HG03558 (cell line): Measurements from ENCODE around the gene CTDSP1.

Source experiments
- ATAC-seq: cut with Tn5 transposase; IDR thresholded peaks from one replicate; pipeline ENCODE4 v1.9.1; 2021; ENCODE audit warnings: moderate number of reproducible peaks; ENCODE audit not compliant: unreplicated experiment; ENCODE audit errors: extremely low read depth

The CTDSP1 gene

DNA sequence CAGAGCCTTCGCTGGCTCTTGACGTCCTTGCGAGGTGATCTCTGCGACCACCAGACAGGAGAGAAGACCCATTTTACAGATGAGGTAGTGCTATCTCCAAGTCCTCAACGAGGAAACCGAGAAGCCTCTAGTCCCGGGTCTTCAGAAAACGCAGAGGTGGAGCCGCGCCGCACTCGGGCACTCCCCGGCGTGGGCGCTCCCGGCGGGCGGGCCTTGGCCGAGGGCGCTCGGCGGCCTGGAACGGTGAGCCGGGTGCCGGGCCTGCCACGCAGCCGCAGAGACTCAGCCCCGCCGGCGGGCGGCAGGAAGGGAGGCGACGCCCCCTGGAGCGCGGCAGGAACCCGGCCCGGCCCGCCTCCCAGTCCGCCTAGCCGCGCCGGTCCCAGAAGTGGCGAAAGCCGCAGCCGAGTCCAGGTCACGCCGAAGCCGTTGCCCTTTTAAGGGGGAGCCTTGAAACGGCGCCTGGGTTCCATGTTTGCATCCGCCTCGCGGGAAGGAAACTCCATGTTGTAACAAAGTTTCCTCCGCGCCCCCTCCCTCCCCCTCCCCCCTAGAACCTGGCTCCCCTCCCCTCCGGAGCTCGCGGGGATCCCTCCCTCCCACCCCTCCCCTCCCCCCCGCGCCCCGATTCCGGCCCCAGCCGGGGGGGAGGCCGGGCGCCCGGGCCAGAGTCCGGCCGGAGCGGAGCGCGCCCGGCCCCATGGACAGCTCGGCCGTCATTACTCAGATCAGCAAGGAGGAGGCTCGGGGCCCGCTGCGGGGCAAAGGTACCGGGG is at the start of gene CTDSP1:
TSS of gene CTDSP1 (plus strand) at position 478 of the 776 bp plus-strand sequence. CDS start at position 701, 223 bp downstream.
- no peak for ATAC-seq

- ATAC-seq = no peak
Measured at GRCh38 chr2:218354045-218354444, 45.6 kb upstream of the CTDSP1 start.

DNA sequence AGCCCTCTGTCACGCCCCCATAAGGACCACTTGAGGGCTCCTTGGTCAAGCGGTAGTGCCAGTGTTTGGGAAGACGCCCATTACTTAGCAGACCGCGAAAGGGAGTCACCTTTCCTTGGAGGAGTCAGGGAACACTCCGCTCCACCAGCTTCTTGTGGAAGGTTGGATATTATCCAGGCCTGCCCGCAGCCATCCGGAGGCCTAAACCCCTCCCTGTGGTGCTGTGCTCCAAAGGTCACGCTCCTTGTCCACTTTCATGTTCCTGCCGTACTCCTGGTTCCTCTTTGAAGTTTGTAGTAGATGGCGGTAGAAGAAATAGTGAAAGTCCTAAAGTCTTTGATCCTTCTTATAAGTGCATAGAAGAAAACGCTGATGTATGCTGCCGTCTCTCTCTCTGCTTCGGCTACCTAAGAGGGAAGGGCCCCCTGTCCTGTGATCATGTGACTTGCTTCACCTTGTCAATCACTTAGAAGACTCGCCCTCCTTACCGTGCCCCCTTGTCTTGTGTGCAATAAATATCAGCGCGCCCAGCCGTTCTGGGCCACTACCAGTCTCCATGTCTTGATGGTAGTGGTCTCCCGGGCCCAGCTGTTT is 44.7 kb upstream of the CTDSP1 start:
- no peak for ATAC-seq

GRCh38 chr2:218357236-218358177 is 42.2 kb upstream of the CTDSP1 start:
- ATAC-seq = no peak

- no peak for ATAC-seq
Measured at GRCh38 chr2:218360453-218360852, 39.2 kb upstream of the CTDSP1 start.

GRCh38 chr2:218362606-218363005 is 37.1 kb upstream of the CTDSP1 start:
- no peak for ATAC-seq

GRCh38 chr2:218363736-218364135 is 35.9 kb upstream of the CTDSP1 start:
- no peak for ATAC-seq

GRCh38 chr2:218364196-218364595 is 35.5 kb upstream of the CTDSP1 start:
- no peak for ATAC-seq

- no peak for ATAC-seq
Measured at GRCh38 chr2:218366621-218367414, 32.9 kb upstream of the CTDSP1 start.

DNA sequence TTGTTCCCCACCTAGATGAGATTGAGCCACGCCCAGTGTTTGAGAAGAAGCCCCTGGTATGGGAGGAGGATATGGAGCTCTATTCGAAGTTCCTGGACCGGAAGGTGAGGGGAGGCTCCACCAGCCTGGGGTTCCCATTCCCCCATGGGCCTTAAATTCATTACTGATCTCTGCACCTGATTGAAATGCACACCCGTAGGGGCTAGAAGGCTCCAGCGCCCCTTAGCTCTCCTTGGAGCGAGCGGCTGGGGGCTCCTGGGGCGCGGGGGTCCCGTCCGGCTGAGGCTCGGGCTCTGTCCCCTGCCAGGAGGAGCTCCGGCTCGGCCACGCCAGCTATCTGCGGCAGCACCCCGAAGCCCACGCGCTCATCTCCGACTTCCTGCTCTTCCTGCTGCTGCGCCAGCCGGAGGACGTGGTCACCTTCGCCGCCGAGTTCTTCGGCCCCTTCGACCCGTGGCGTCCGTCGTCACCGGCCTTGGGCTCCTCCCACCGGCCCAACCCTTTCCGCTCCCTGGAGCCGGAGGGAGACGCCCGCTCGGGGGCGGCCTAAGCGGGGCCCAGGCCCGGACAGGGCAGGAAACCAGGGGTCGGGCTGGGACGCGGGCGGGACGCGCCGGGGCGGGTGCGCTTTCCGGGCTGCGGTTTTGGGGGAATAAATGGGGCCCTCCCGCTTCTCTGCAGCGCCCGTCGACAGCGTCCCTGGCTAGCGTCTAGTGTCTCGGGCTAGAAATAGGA is 32.1 kb upstream of the CTDSP1 start:
- peak; percentile 62 for ATAC-seq

GRCh38 chr2:218368150-218368528 is 31.5 kb upstream of the CTDSP1 start:
- no peak for ATAC-seq

DNA sequence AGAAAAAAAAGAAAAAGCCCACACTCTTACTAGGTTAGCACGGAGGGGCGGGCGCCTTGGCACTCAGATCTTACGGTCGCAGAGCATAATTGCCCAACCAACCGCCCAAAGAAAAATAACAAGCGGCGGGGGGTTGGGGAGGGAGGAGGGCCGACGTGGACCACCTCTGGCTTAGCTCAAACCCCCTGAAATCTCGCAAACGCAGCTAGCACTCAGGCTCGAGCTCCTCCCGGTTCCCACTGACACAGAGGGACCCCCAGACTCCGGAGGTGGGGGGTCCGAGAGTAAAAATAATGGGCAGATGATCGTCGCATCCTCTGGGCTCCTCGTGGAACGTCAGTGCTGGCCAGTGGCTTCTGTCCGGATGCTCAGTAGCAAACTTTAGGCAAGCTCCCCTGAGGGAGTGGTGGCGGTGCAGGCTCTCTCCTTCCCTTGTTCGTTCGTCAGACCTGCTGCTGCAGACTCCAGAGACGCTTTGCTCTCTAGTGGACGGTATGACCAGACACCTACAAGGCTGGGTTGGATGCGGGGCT is 31.0 kb upstream of the CTDSP1 start:
- no peak for ATAC-seq

GRCh38 chr2:218369330-218369729 is 30.3 kb upstream of the CTDSP1 start:
- no peak for ATAC-seq

DNA sequence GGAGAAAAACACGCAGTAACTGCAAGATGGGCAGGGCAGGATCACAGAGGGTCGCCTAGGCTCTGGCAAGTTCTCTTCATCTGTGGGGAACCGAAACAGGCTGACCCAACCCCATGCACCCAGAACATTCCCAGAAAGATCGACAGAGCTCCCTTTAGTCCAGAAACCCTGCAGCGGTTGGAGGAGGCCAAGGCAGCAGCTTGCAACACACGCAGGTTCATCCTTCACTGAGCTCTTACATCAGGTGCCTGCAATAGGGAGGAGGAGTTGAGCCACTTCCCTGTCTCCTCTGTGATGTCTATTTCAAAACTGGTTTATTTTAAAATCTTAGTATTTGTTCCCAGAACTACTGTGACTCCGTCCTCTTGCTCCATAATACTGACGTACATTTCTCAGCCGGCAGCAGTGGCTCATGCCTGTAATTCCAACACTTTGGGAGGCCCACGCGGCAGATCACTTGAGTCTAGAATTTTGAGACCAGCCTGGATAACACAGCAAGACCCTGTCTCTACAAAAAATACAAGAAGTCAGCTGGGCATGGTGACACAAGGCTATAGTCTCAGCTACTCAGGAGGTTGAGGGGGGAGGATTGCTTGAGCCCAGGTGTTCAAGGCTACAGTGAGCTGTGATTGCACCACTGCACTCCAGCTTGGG is 29.1 kb upstream of the CTDSP1 start:
- no peak for ATAC-seq

DNA sequence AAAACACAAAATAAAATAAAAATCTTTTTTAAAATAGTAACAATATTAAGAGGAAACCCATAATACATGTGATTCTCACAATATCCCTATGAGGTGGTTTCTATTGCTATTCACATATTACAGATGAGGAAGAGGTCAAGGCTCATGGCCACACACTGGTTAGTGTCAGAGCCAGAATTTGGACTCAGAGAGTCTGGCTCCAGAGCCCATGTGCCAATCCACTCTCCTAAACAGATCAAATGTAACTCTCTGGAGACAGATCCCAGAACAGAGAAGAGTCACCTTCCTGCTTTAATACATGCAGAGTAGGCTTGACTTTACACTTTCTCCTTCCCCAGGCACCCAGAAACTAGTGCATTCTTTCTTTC is 27.7 kb upstream of the CTDSP1 start:
- no peak for ATAC-seq

GRCh38 chr2:218374795-218375194 is 24.9 kb upstream of the CTDSP1 start:
- no peak for ATAC-seq

DNA sequence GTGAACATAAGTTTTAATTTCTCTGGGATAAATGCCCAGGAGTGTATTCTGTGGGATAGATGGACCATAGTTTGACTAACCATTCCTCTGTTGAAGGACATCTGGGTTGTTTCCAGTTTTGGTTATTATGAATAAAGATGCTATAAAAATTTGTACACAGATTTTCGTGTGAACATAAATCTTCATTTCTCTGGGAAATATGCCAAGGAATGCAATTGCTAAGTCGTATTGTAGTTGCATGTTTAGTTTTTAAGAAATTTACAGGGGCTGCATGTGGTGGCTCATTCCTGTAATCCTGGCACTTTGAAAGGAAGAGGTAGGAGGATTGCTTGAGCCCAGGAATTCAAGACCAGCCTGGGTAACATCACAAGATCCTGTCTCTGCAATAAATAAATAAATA is 24.5 kb upstream of the CTDSP1 start:
- ATAC-seq = no peak

- ATAC-seq = no peak
Measured at GRCh38 chr2:218378053-218378452, 21.6 kb upstream of the CTDSP1 start.

GRCh38 chr2:218381916-218382366 is 17.7 kb upstream of the CTDSP1 start, which contains the start of gene SLC11A1:
TSS of gene SLC11A1 (plus strand) at chr2:218382273. CDS start at chr2:218382369, 96 bp downstream.
- ATAC-seq = no peak
